Epithelial cell of umbilical artery (primary cell): Measurements from ENCODE around the gene MSTN. TPM values are rescaled to one million over a fixed set of nuclear protein-coding genes. Genes with fewer than 3 reads are reported as not detected.

Experiments
- total RNA-seq: library from RNA; depleted of rRNA; stranded (reverse); fragments of >200 nt; gene quantifications from 2 replicates; pipeline ENCODE4 v1.2.3, GENCODE V29; 2014

The MSTN gene
- not detected in 2 replicates for total RNA-seq

DNA sequence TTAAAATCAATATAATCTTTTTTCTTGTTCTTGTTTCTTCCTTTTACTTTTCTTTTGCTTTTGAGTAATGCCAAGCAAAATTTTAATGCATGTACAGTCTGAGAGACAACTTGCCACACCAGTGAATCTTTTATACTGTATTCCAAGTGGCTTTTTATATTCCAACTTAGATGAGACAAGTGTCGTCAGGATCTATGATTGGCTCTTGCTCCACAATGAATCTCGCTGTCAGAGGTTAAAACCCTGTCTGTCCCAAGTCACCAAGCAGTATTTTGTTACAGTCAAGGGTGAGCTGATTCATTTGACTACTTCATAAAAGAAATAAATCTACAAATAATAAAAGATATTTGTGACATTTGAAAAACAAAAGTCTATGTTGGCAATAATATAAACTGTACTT, at the start of gene MSTN:
MSTN (minus strand) TSS at position 129 of the 400 bp plus-strand sequence. CDS start 133 bp downstream, outside the sequence.

